ENCODE results near the gene MNT. TPM values are rescaled to one million over a fixed set of nuclear protein-coding genes. Genes with fewer than 3 reads are reported as not detected.

The MNT gene
- total and polyA plus RNA-seq, 9 of the 15 experiments (the other 6 are each of a cell fraction or from before 2014, with no cell fraction given) = 0.18 to 23.8 (median 5.3) TPM

- no peak for ATAC-seq
- intact Hi-C loops (cut with micrococcal nuclease) = no loop called here
- H3K27me3 ChIP-seq (ENCODE audit: control insufficient read depth in 2 of 2, insufficient read depth in 2 of 2, low read length in 2 of 2) = no peaks in the 10 kb centered on the region
- no peaks in the 10 kb centered on the region for H3K79me2 ChIP-seq (ENCODE audit: control insufficient read depth, insufficient read depth, low read length)
- H2AFZ ChIP-seq (ENCODE audit: low read depth, low read length) = no peak overlapping the region
- no peak for FAIRE-seq
- no peak overlapping the region for H3K9ac ChIP-seq (ENCODE audit: insufficient read depth in 1 of 2, low read depth in 2 of 2, low read length in 2 of 2)
- ChIA-PET POLR2A (no interaction called here), CTCF (ENCODE audit: low intra/inter-chr PET ratio) (no interaction called here)
- 78% methylated on average over 4 of the region's 4 CpGs for WGBS (ENCODE audit: insufficient coverage, low coverage, missing lambda C conversion rate)
- TF ChIP-seq MXI1 (IDR thresholded peaks at IDR 0.05; ENCODE audit: low read depth, low read length) (no peak), ZNF146 (CRISPR knock-in tag; IDR thresholded peaks at IDR 0.05; ENCODE audit: unreplicated experiment) (peak; percentile 67)
- H3K36me3 ChIP-seq (ENCODE audit: control insufficient read depth, insufficient read depth, low read length) = no peaks in the 10 kb centered on the region
- no peak overlapping the region for H3K4me2 ChIP-seq (ENCODE audit: insufficient read depth, low read length)
- no TSS peak for BruUV-seq (replicated peaks)
- no peak overlapping the region for H3K27ac ChIP-seq (ENCODE audit: extremely low read depth, low read depth, low read length)
- H3K9me1 ChIP-seq (ENCODE audit: control insufficient read depth, insufficient read depth, low read length) = no peaks in the 10 kb centered on the region
- H3K9me3 ChIP-seq (replicated peaks; ENCODE audit: control insufficient read depth, insufficient read depth, low read depth, low read length) = no peaks in the 10 kb centered on the region
- in situ Hi-C loops (cut with MboI) = no loop called here
- no peaks in the 10 kb centered on the region; the same call in 1 of the 2 replicates for H4K20me1 ChIP-seq (replicated peaks; ENCODE audit: control insufficient read depth, insufficient read depth, low read length)
- no peak overlapping the region for H3K4me3 ChIP-seq
- DNase-seq (ENCODE audit: extremely low read depth in 1 of 4, low spot score in 3 of 4) = no peak
- peaks cover 8 to 18% of the 10 kb centered on the region in 2 experiments; a peak in 4 of 5 replicates for H3K4me1 ChIP-seq (replicated peaks in 1 of 2; ENCODE audit: control insufficient read depth in 2 of 2, insufficient read depth in 2 of 2, low read length in 2 of 2)
Observed at GRCh38 chr17:2357237-2357636, 43.6 kb downstream of the MNT start.

- no peaks in the 10 kb centered on the region for H3K79me2 ChIP-seq (ENCODE audit: control insufficient read depth, insufficient read depth, low read length)
- ATAC-seq (no peak), DNase-seq (ENCODE audit: extremely low read depth in 1 of 4, low spot score in 3 of 4) (no peak), FAIRE-seq (no peak)
- POLR2A ChIA-PET = interaction anchor here (0.5 to 1.0 kb wide), 2 partner anchors 37 to 62 kb away, joined by 3 read pairs; no protein-coding TSS in a partner anchor
- 63% methylated on average over 8 of the region's 8 CpGs for WGBS (ENCODE audit: insufficient coverage, low coverage, missing lambda C conversion rate)
- no peak overlapping the region for H3K27ac ChIP-seq (ENCODE audit: extremely low read depth, low read depth, low read length)
- no peaks in the 10 kb centered on the region for H3K27me3 ChIP-seq (ENCODE audit: control insufficient read depth in 2 of 2, insufficient read depth in 2 of 2, low read length in 2 of 2)
- H3K9ac ChIP-seq (ENCODE audit: insufficient read depth in 1 of 2, low read depth in 2 of 2, low read length in 2 of 2) = no peak overlapping the region
- TF ChIP-seq NR1H2 (CRISPR knock-in tag; IDR thresholded peaks at IDR 0.05) (no peak), CBX2 (IDR thresholded peaks at IDR 0.05; ENCODE audit: insufficient read depth, low read length, poor library complexity, severe bottlenecking) (no peak), CXXC5 (CRISPR knock-in tag; IDR thresholded peaks at IDR 0.05) (no peak), ATF3 (IDR thresholded peaks at IDR 0.05) (no peak), ATF3 (CRISPR knock-in tag; conservative IDR thresholded peaks at IDR 0.05) (no peak), PRMT5 (CRISPR knock-in tag; IDR thresholded peaks at IDR 0.05) (no peak), THRAP3 (IDR thresholded peaks at IDR 0.05; ENCODE audit: borderline replicate concordance) (no peak)
- TF ChIP-seq, protein P1, sequence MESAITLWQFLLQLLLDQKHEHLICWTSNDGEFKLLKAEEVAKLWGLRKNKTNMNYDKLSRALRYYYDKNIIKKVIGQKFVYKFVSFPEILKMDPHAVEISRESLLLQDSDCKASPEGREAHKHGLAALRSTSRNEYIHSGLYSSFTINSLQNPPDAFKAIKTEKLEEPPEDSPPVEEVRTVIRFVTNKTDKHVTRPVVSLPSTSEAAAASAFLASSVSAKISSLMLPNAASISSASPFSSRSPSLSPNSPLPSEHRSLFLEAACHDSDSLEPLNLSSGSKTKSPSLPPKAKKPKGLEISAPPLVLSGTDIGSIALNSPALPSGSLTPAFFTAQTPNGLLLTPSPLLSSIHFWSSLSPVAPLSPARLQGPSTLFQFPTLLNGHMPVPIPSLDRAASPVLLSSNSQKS (CRISPR knock-in tag; IDR thresholded peaks at IDR 0.05) = no peak
- H3K9me3 ChIP-seq (replicated peaks; ENCODE audit: control insufficient read depth, insufficient read depth, low read depth, low read length) = no peaks in the 10 kb centered on the region
- CTCF ChIA-PET (ENCODE audit: low intra/inter-chr PET ratio) = no interaction called here
- H3K4me1 ChIP-seq (replicated peaks in 1 of 2; ENCODE audit: control insufficient read depth in 2 of 2, insufficient read depth in 2 of 2, low read length in 2 of 2) = peaks cover 3 to 13% of the 10 kb centered on the region in 2 experiments; a peak in 4 of 5 replicates
- BruUV-seq (replicated peaks) = no TSS peak
- H3K4me3 ChIP-seq = no peak overlapping the region
- in situ Hi-C loops (cut with MboI) (no loop called here), intact Hi-C loops (cut with micrococcal nuclease) (loop anchor here (5.0 kb wide), 1 partner anchor 302 kb away; no protein-coding TSS in a partner anchor)
- H4K20me1 ChIP-seq (replicated peaks; ENCODE audit: control insufficient read depth, insufficient read depth, low read length) = no peaks in the 10 kb centered on the region
- no peak overlapping the region for H2AFZ ChIP-seq (ENCODE audit: low read depth, low read length)
- no peaks in the 10 kb centered on the region for H3K9me1 ChIP-seq (ENCODE audit: control insufficient read depth, insufficient read depth, low read length)
- no peak overlapping the region for H3K4me2 ChIP-seq (ENCODE audit: insufficient read depth, low read length)
- no peaks in the 10 kb centered on the region for H3K36me3 ChIP-seq (ENCODE audit: control insufficient read depth, insufficient read depth, low read length)
Observed at GRCh38 chr17:2354311-2354710, 46.5 kb downstream of the MNT start.

Data from K562 (cell line).